GM18858 (cell line): ENCODE measurements around the gene LRRC71.

ENCODE experiments used
- ATAC-seq: cut with Tn5 transposase; IDR thresholded peaks from one replicate; pipeline ENCODE4 v1.9.1; 2021; ENCODE audit not compliant: unreplicated experiment

LRRC71 gene

GRCh38 chr1:156892190-156893047, 28.0 kb upstream of the LRRC71 start:
- no peak for ATAC-seq

DNA sequence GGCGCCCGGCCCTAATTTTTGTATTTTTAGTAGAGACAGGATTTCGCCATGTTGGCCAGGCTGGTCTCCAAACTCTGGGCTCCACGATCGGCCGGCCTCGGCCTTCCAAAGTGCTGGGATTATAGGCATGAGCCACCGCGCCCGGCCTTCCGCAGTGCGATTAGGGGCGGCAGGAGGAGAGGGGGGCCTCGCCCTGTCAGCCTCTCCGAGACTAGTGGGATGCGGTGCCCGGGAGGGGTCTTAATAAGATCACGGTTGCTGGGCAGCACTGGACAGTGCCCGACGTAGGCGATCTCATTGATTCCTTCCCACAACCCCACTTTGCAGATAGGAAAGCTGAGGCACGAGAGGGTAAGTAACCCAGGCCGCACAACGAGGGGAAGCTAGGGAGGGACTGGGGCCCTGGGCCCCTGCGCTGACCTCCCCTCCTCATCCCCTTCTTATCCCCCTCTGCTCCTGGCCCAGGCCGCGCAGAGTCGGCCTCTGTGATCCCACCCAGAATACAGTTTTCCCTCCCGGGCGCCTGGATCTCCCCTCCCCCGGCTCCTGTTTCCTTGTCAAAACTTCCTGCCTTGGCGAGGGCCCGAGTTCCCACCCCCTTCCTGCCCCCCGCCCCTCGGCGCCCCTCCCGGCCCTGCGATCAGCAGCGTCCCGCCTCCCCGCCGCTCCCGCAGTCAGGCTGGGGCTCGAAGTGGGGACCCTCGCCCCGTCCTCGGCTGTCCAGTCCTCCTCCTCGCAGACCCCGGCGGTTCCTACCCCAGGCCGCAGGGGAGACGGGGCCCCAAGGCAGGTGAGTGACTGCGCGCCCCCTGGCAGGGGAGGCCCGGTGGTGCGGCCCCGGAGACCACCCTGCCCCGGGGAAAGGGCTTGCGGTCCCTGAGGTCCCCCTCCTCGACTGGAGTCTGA, 27.1 kb upstream of the LRRC71 start, which contains the start of gene PEAR1:
TSS of gene PEAR1 (plus strand) at position 671 of the 906 bp plus-strand sequence. CDS start 10,209 bp downstream, outside the sequence.
- no peak for ATAC-seq

DNA sequence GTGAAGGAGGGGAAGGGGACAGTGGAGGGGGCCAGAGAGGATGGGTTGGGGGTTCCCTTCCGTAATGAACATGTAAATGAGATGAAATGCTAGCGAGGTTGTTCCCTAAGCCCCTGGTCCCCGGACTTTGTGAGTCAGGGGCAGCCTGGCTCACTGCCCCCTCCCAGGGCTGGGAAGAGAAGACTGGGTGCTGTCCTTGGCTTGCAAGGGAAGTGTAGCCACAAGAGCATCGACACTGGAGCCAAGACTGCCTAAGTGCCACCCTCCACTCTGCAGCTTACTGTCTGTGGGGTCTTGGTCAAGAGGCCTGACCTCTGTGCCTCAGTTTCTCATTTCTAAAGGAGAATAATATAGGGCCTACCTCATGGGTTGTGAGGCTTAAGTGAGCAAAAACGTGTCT, 26.4 kb upstream of the LRRC71 start:
- ATAC-seq, result no peak

DNA sequence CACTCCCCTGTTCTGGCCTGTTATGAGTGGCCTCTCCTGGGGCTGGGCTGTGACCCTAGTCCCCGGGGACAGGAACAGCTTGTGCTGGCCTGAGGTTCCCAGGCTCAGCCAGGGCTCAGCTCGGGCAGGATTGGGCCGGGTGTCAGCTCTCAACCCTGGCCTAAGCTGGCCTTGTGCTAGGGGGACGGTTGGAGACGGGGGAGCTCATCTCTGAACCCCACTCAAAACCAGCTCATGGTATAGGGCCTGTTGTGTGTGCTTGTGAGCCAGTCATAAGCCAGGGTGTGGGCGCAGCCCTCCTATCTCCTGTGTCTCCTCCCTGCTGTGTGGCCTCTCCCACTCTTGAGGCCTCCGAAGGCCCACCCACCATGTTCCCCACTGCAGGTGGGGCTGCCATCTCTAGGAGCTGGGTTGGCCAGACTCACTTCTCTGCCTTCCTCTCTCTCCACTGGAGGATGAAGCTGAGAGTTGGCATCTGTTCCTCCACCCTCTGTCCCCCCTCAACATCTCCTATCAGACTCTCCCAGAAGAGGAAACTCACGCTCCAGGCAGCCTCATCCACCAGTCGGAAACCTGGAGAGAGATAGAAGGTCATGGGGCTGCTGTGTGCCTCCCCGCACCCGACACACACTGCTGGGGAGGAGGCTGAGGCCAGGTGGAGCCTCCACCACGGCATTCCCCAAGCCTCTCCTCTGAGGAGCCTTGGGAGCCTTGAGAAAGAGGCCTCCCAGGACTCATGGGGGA, 25.5 kb upstream of the LRRC71 start:
- ATAC-seq, result no peak

GRCh38 chr1:156895455-156895812, 25.0 kb upstream of the LRRC71 start:
- ATAC-seq, result no peak

GRCh38 chr1:156895927-156896326, 24.5 kb upstream of the LRRC71 start:
- ATAC-seq, result no peak

DNA sequence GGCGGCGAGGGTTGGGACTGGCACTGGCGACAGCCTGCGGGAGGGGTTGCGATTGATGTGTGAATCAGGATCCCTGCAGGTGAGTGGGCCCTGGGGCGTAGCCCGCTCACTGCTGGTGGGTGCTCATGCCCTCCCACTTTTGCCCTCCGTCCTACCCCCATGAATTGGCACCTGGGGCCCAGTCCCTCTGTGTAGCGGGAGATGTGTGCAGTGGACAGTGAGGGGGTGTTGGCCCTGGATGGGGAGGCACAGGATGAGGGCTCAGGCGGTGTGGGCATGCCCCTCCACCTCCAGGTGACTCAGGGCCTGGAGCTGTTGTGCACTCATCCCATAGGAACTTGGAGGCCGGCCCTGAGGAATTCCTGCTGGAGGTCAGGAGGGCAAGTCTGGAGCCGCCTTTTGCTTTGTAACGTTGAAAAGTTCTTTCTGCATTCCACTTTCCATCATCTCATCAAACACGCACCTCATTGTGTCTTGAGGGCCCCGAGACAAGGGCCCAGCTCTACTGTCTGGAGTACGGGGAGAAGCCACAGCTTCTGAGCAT, 23.9 kb upstream of the LRRC71 start:
- ATAC-seq, result no peak

- no peak for ATAC-seq
Observed at GRCh38 chr1:156897078-156897825, 23.2 kb upstream of the LRRC71 start.

GRCh38 chr1:156898161-156898566, 22.3 kb upstream of the LRRC71 start:
- no peak for ATAC-seq

- no peak for ATAC-seq
Observed at GRCh38 chr1:156898971-156899664, 21.3 kb upstream of the LRRC71 start.

GRCh38 chr1:156899956-156900718, 20.3 kb upstream of the LRRC71 start:
- ATAC-seq, result no peak

- ATAC-seq, result no peak
Observed at GRCh38 chr1:156900896-156901589, 19.4 kb upstream of the LRRC71 start.

- ATAC-seq, result no peak
Observed at GRCh38 chr1:156901590-156901900, 18.9 kb upstream of the LRRC71 start.

GRCh38 chr1:156901966-156902915, 18.2 kb upstream of the LRRC71 start:
- no peak for ATAC-seq

GRCh38 chr1:156903328-156904091, 16.9 kb upstream of the LRRC71 start:
- no peak for ATAC-seq

DNA sequence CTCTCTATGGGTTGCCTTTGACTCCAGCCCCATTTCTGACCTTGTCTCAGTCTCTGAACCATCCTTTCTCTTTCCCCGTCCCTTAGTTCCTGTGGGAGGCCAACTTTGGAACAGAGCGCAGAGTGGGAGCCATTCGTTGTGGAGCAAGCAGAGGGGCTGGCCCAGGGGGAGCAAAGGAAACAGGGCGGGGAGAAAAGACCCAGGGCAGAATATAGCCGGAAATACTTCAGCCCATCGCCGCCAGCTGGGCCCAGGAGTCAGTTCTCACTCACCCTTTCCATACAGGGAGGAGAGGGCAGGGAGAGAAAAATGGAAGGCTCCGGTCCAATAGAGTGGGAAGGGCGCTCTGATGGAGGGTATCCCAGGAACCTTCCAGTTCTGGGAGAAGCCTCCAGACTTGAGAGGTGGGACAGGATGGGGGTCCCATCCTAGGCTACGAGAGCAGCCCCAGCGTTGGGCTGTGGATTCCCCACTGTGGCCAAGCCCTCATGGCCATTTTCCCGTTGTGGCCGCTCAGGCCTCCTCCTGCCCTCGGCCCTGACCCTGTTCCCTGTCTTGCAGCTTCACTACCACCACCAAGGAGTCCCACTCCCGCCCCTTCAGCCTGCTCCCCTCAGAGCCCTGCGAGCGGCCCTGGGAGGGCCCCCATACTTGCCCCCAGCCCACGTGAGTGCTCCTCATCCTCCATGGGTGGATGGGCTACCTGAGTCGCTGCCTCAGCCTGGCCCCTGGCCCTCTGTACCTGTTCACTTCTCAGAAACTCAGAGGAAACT, 16.1 kb upstream of the LRRC71 start:
- ATAC-seq, result no peak
